Liver (tissue), 9 donors: ENCODE data around the gene POLD2. TPM values are rescaled to one million over a fixed set of nuclear protein-coding genes. Genes with fewer than 3 reads are reported as not detected.

Source experiments
- DNase-seq: peaks from one replicate; pipeline ENCODE4 v3.0.0-alpha.2; 2017; ENCODE audit warnings: low spot score
- H3K27ac ChIP-seq, 2 donors: one replicate each; pipeline ENCODE4 v1.7.0; 2013; ENCODE audit warnings: inconsistent platforms in 2 of 2, low read length in 2 of 2, control low read depth in 1 of 2, low read depth in 1 of 2, mild to moderate bottlenecking in 1 of 2
- H3K27me3 ChIP-seq, 4 donors: one replicate each; pipeline versions ENCODE4 v1.6.1 to v1.7.0; 2013; ENCODE audit warnings: low read length in 3 of 4, inconsistent platforms in 1 of 4, mild to moderate bottlenecking in 1 of 4, moderate library complexity in 1 of 4; ENCODE audit not compliant: control insufficient read depth in 4 of 4, insufficient read depth in 4 of 4
- H3K36me3 ChIP-seq, 4 donors: one replicate each; pipeline versions ENCODE4 v1.6.1 to v1.7.0; 2013; ENCODE audit warnings: low read length in 3 of 4, mild to moderate bottlenecking in 3 of 4, low read depth in 1 of 4, moderate library complexity in 1 of 4; ENCODE audit not compliant: control insufficient read depth in 4 of 4, insufficient read depth in 3 of 4
- H3K4me1 ChIP-seq, 4 donors: one replicate each; pipeline versions ENCODE4 v1.6.1 to v1.7.0; 2013; ENCODE audit warnings: low read length in 3 of 4, mild to moderate bottlenecking in 3 of 4, moderate library complexity in 1 of 4; ENCODE audit not compliant: control insufficient read depth in 4 of 4, insufficient read depth in 4 of 4
- H3K4me3 ChIP-seq, 3 donors: one replicate each; pipeline versions ENCODE4 v1.6.1 to v1.7.0; 2013; ENCODE audit warnings: low read length in 3 of 3, control low read depth in 1 of 3, low read depth in 1 of 3, mild to moderate bottlenecking in 1 of 3
- H3K9ac ChIP-seq, 2 donors: one replicate each; pipeline ENCODE4 v1.7.0; 2013; ENCODE audit warnings: low read length in 2 of 2, mild to moderate bottlenecking in 2 of 2, moderate library complexity in 2 of 2, control low read depth in 1 of 2, low read depth in 1 of 2
- H3K9me3 ChIP-seq, 4 donors: one replicate each; pipeline versions ENCODE4 v1.6.1 to v1.7.0; 2013; ENCODE audit warnings: low read length in 3 of 4; ENCODE audit not compliant: control insufficient read depth in 4 of 4
- EGR1 ChIP-seq, 2 donors: IDR thresholded peaks; 2 replicates each; pipeline ENCODE4 v1.6.1; 2016 to 2018; ENCODE audit warnings: antibody characterized with exemption in 2 of 2, low read depth in 2 of 2
- FOXA1 ChIP-seq: IDR thresholded peaks from 2 replicates; pipeline ENCODE4 v1.6.1; 2016; ENCODE audit warnings: antibody characterized with exemption
- FOXA2 ChIP-seq: IDR thresholded peaks from 2 replicates; pipeline ENCODE4 v1.6.1; 2016; ENCODE audit warnings: antibody characterized with exemption
- GABPA ChIP-seq, 2 donors: IDR thresholded peaks in 1 of 2; conservative IDR thresholded peaks in 1 of 2; 2 replicates each; pipeline ENCODE4 v1.6.1; 2016; ENCODE audit warnings: antibody characterized with exemption in 2 of 2, mild to moderate bottlenecking in 1 of 2, moderate library complexity in 1 of 2
- HNF4A ChIP-seq, 2 donors: conservative IDR thresholded peaks; 2 replicates each; pipeline ENCODE4 v1.6.1; 2016; ENCODE audit warnings: antibody characterized with exemption in 2 of 2, mild to moderate bottlenecking in 2 of 2
- HNF4G ChIP-seq: IDR thresholded peaks from 2 replicates; pipeline ENCODE4 v1.6.1; 2016; ENCODE audit warnings: antibody characterized with exemption
- JUND ChIP-seq, 2 donors: IDR thresholded peaks; 2 replicates each; pipeline ENCODE4 v1.6.1; 2016; ENCODE audit warnings: antibody characterized with exemption in 2 of 2
- NR2F2 ChIP-seq: IDR thresholded peaks from 2 replicates; pipeline ENCODE4 v1.6.1; 2016; ENCODE audit warnings: antibody characterized with exemption
- RAD21 ChIP-seq, 2 donors: IDR thresholded peaks; 2 replicates each; pipeline ENCODE4 v1.6.1; 2016; ENCODE audit warnings: antibody characterized with exemption in 2 of 2, mild to moderate bottlenecking in 2 of 2
- RXRA ChIP-seq, 2 donors: IDR thresholded peaks; 2 replicates each; pipeline ENCODE4 v1.6.1; 2017 to 2018; ENCODE audit warnings: antibody characterized with exemption in 2 of 2, mild to moderate bottlenecking in 1 of 2
- SP1 ChIP-seq: IDR thresholded peaks from 2 replicates; pipeline ENCODE4 v1.6.1; 2018; ENCODE audit warnings: antibody characterized with exemption, mild to moderate bottlenecking
- TAF1 ChIP-seq: conservative IDR thresholded peaks from 2 replicates; pipeline ENCODE4 v1.6.1; 2016; ENCODE audit warnings: antibody characterized with exemption, mild to moderate bottlenecking
- YY1 ChIP-seq: IDR thresholded peaks from 2 replicates; pipeline ENCODE4 v1.6.1; 2016; ENCODE audit warnings: antibody characterized with exemption, mild to moderate bottlenecking
- whole genome bisulfite sequencing: extraction: QIAGEN DNeasy Blood & Tissue Kit; methylation state at CpG from one replicate; pipeline ENCODE4 v1.1.7; 2013; 5-methylcytosine and 5-hydroxymethylcytosine counted together
- polyA plus RNA-seq, 2 donors: library from polyadenylated mRNA; stranded (reverse) in 1 of 2; unstranded in 1 of 2; fragments of 200-250 nt in 1 of 2; fragments of >200 nt in 1 of 2; fragmentation: Nextera tagmentation in 1 of 2; extraction: Ambion mirVana in 1 of 2; gene quantifications; one replicate each; pipeline versions ENCODE4 v1.2.1 to v1.2.3, GENCODE V29; 2013 to 2015
- total RNA-seq, 2 donors: library from RNA; depleted of rRNA; stranded (reverse); fragments of >200 nt; gene quantifications; one replicate each; pipeline ENCODE4 v1.2.3, GENCODE V29; 2014
- TF ChIP-seq, protein P1 (sequence below): IDR thresholded peaks from 2 replicates; pipeline ENCODE4 v1.6.1; 2016; ENCODE audit warnings: antibody characterized with exemption
- TF ChIP-seq, protein P2 (sequence below): IDR thresholded peaks from 2 replicates; pipeline ENCODE4 v1.6.1; 2016; ENCODE audit warnings: antibody characterized with exemption
- TF ChIP-seq, protein P3 (sequence below): IDR thresholded peaks from 2 replicates; pipeline ENCODE4 v1.6.1; 2016; ENCODE audit warnings: antibody characterized with exemption
- TF ChIP-seq, protein P4 (sequence below): IDR thresholded peaks from 2 replicates; pipeline ENCODE4 v1.6.1; 2016; ENCODE audit warnings: antibody characterized with exemption, mild to moderate bottlenecking
- TF ChIP-seq, protein P5 (sequence below): fragments of 150-350 bp; IDR thresholded peaks from 2 replicates; pipeline ENCODE4 v1.5.1; 2017; ENCODE audit warnings: improper control_type of control experiment, low read depth, low read length; ENCODE audit not compliant: missing input control
- donor health status: healthy.
- donor health status: healthy.
- donor health status: healthy.
- donor health status: healthy.
- donor health status: healthy.

POLD2 gene
- total and polyA plus RNA-seq, 4 donors, result 53.9 to 101 (median 85.3) TPM

DNA sequence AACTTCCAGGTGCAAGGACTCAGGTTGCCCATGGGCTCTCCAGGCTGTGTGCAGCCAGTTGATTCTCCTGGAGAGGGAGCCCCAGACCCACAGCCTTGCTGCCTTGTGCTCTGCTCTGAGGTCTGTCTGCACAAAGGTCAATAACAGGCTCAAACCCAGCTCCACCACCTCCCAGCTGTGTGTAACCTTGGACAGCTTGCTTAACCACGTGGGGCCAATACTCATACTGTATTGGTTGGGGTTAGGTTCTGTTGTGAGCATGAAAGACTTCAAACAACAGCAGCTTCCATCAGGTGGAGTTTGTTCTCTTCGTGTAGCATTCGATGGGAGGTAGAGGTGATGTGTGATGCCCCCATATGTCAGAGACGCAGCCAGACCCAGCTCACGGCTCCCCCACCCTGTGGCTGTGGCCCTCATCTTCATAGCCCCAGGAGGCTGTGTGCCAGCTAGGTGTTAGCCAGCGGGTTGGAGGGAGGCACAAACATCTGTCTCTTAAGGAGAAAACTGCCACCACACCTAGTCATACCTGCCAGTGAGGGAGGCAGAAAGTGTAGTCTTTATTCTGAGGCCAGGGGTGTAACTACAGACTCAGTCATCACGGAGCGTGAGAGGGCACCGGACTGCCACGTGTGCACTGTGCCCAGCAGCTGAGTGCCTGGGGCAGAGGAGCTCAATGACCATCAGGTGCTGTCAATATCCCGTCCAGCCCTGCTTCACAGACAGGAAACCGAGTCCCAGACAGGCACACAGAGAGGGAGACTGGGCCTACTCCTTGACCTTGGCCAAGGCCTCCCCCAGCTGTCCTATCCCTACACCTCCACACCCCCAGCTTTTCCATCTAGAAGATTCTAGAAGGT lies 8.1 kb upstream of the POLD2 start:
- Histone ChIP-seq H3K27ac (peak overlapping the region in 1 of 2 donors; percentile 40), H3K9me3 (no peaks in the 10 kb centered on the region), H3K36me3 (no peaks in the 10 kb centered on the region), H3K27me3 (no peaks in the 10 kb centered on the region), H3K4me3 (no peak overlapping the region), H3K4me1 (peaks cover 2 to 13% (median 8%) of the 10 kb centered on the region in 4 donors), H3K9ac (no peak overlapping the region)
- DNase-seq, result peak; percentile 44
- WGBS, result 69% methylated on average over 12 of the region's 12 CpGs
- TF ChIP-seq FOXA2, result peak; percentile 95
- TF ChIP-seq HNF4A (conservative IDR thresholded peaks at IDR 0.05), result peak; percentile 60 to 69
- peak; percentile 97 for TF ChIP-seq RXRA (IDR thresholded peaks at IDR 0.05)
- TF ChIP-seq FOXA1, result peak; percentile 90
- TF ChIP-seq NR2F2, result no peak
- peak; percentile 97 to 99 for TF ChIP-seq RAD21 (IDR thresholded peaks at IDR 0.05)
- TF ChIP-seq, protein P1, sequence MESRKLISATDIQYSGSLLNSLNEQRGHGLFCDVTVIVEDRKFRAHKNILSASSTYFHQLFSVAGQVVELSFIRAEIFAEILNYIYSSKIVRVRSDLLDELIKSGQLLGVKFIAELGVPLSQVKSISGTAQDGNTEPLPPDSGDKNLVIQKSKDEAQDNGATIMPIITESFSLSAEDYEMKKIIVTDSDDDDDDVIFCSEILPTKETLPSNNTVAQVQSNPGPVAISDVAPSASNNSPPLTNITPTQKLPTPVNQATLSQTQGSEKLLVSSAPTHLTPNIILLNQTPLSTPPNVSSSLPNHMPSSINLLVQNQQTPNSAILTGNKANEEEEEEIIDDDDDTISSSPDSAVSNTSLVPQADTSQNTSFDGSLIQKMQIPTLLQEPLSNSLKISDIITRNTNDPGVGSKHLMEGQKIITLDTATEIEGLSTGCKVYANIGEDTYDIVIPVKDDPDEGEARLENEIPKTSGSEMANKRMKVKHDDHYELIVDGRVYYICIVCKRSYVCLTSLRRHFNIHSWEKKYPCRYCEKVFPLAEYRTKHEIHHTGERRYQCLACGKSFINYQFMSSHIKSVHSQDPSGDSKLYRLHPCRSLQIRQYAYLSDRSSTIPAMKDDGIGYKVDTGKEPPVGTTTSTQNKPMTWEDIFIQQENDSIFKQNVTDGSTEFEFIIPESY, result no peak
- TF ChIP-seq, protein P2, sequence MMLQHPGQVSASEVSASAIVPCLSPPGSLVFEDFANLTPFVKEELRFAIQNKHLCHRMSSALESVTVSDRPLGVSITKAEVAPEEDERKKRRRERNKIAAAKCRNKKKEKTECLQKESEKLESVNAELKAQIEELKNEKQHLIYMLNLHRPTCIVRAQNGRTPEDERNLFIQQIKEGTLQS, result no peak
- no peak for TF ChIP-seq YY1
- TF ChIP-seq, protein P3, sequence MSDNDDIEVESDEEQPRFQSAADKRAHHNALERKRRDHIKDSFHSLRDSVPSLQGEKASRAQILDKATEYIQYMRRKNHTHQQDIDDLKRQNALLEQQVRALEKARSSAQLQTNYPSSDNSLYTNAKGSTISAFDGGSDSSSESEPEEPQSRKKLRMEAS, result no peak
- TF ChIP-seq, protein P4, sequence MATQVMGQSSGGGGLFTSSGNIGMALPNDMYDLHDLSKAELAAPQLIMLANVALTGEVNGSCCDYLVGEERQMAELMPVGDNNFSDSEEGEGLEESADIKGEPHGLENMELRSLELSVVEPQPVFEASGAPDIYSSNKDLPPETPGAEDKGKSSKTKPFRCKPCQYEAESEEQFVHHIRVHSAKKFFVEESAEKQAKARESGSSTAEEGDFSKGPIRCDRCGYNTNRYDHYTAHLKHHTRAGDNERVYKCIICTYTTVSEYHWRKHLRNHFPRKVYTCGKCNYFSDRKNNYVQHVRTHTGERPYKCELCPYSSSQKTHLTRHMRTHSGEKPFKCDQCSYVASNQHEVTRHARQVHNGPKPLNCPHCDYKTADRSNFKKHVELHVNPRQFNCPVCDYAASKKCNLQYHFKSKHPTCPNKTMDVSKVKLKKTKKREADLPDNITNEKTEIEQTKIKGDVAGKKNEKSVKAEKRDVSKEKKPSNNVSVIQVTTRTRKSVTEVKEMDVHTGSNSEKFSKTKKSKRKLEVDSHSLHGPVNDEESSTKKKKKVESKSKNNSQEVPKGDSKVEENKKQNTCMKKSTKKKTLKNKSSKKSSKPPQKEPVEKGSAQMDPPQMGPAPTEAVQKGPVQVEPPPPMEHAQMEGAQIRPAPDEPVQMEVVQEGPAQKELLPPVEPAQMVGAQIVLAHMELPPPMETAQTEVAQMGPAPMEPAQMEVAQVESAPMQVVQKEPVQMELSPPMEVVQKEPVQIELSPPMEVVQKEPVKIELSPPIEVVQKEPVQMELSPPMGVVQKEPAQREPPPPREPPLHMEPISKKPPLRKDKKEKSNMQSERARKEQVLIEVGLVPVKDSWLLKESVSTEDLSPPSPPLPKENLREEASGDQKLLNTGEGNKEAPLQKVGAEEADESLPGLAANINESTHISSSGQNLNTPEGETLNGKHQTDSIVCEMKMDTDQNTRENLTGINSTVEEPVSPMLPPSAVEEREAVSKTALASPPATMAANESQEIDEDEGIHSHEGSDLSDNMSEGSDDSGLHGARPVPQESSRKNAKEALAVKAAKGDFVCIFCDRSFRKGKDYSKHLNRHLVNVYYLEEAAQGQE, result peak; percentile 30
- TF ChIP-seq JUND (IDR thresholded peaks at IDR 0.05), result no peak
- no peak for TF ChIP-seq EGR1 (IDR thresholded peaks at IDR 0.05; ENCODE audit: low read depth in 2 of 2)
- no peak for TF ChIP-seq TAF1
- TF ChIP-seq, protein P5, sequence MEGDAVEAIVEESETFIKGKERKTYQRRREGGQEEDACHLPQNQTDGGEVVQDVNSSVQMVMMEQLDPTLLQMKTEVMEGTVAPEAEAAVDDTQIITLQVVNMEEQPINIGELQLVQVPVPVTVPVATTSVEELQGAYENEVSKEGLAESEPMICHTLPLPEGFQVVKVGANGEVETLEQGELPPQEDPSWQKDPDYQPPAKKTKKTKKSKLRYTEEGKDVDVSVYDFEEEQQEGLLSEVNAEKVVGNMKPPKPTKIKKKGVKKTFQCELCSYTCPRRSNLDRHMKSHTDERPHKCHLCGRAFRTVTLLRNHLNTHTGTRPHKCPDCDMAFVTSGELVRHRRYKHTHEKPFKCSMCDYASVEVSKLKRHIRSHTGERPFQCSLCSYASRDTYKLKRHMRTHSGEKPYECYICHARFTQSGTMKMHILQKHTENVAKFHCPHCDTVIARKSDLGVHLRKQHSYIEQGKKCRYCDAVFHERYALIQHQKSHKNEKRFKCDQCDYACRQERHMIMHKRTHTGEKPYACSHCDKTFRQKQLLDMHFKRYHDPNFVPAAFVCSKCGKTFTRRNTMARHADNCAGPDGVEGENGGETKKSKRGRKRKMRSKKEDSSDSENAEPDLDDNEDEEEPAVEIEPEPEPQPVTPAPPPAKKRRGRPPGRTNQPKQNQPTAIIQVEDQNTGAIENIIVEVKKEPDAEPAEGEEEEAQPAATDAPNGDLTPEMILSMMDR, result peak; percentile 84
- TF ChIP-seq GABPA (IDR thresholded peaks at IDR 0.05 in 1 of 2, conservative IDR thresholded peaks at IDR 0.05 in 1 of 2), result peak in 1 of 2 donors; percentile 70
- TF ChIP-seq SP1, result peak; percentile 89
- TF ChIP-seq HNF4G, result no peak
